ENCODE data around the gene PIK3CD. TPM values are rescaled to one million over a fixed set of nuclear protein-coding genes. Genes with fewer than 3 reads are reported as not detected.
A peak's percentile ranks its signal among the peaks of the same experiment; 100 is the strongest.

The PIK3CD gene
- total and polyA plus RNA-seq, 10 of the 15 experiments (the other 5 are each of a cell fraction or from before 2014, with no cell fraction given), result 7.0 to 101 (median 51.1) TPM

GRCh38 chr1:9680091-9680490 lies 28.6 kb downstream of the PIK3CD start (continued):
- TF ChIP-seq USF2 (IDR thresholded peaks at IDR 0.05; ENCODE audit: borderline replicate concordance, low read depth, low read length), result no peak
- no peak for TF ChIP-seq LARP7 (IDR thresholded peaks at IDR 0.05)
- TF ChIP-seq CBX3 (IDR thresholded peaks at IDR 0.05; ENCODE audit: borderline replicate concordance, low read depth), result no peak

- RAD21 ChIA-PET (ENCODE audit: unreplicated experiment), result interaction anchor here (0.7 kb wide), 1 partner anchor 51 kb away, joined by 3 read pairs; no protein-coding TSS in a partner anchor
- ATAC-seq (peak; percentile 88), DNase-seq (ENCODE audit: low read depth, low spot score) (no peak), FAIRE-seq (no peak)
- H3K4me3 ChIP-seq, result no peak overlapping the region
- H3K9me3 ChIP-seq (replicated peaks; ENCODE audit: control insufficient read depth, insufficient read depth, low read length), result no peaks in the 10 kb centered on the region
- no peak overlapping the region for H2AFZ ChIP-seq (ENCODE audit: control insufficient read depth, low read depth, low read length)
- peak overlapping the region; percentile 33; the same call in 1 of the 2 replicates for H3K4me2 ChIP-seq (ENCODE audit: control insufficient read depth, insufficient read depth)
- in situ Hi-C loops (cut with MboI) (no loop called here), intact Hi-C loops (cut with micrococcal nuclease; ENCODE audit: unreplicated experiment) (no loop called here)
- peaks cover 10 to 16% of the 10 kb centered on the region in 2 experiments for H3K36me3 ChIP-seq (ENCODE audit: control insufficient read depth in 2 of 2, insufficient read depth in 2 of 2, low read length in 1 of 2)
- SMC1A ChIA-PET (ENCODE audit: uncharacterized antibody, unreplicated experiment), result interaction anchor here (0.9 to 3.2 kb wide), 4 partner anchors 9 to 53 kb away, joined by 4 to 23 read pairs (median 8); no protein-coding TSS in a partner anchor
- peaks cover 17% of the 10 kb centered on the region for H3K4me1 ChIP-seq (ENCODE audit: control insufficient read depth, insufficient read depth, low read length)
- no peak overlapping the region; the same call in 1 of the 2 replicates for H3K27ac ChIP-seq (ENCODE audit: control insufficient read depth, insufficient read depth)
- CTCF ChIA-PET, result interaction anchor here (1.5 to 1.6 kb wide), 2 partner anchors 9 to 29 kb away, joined by 3 to 4 read pairs; partner anchors contain the start of gene PIK3CD
- H3K79me2 ChIP-seq (ENCODE audit: control insufficient read depth, insufficient read depth, low read length), result peaks cover 77% of the 10 kb centered on the region
- no peak overlapping the region for H3K9ac ChIP-seq (ENCODE audit: control insufficient read depth, insufficient read depth, low read length)
- H4K20me1 ChIP-seq (ENCODE audit: control insufficient read depth, insufficient read depth), result 0 out of 2 replicates have a peak, but pooled peaks cover 4% of the 10 kb centered on the region
- no TSS peak for BruUV-seq (replicated peaks)
- H3K27me3 ChIP-seq (replicated peaks in 1 of 2; ENCODE audit: control insufficient read depth in 2 of 2, insufficient read depth in 2 of 2, low read length in 1 of 2), result no peaks in the 10 kb centered on the region
- TF ChIP-seq PKNOX1 (IDR thresholded peaks at IDR 0.05), result 0 out of 2 replicates have a peak, but pooled peaks have one; percentile 28
- peak; percentile 58; the same call in 1 of the 2 replicates for TF ChIP-seq SPI1 (IDR thresholded peaks at IDR 0.05; ENCODE audit: borderline replicate concordance, insufficient read depth, low read depth, low read length)
- TF ChIP-seq IKZF2 (IDR thresholded peaks at IDR 0.05), result no peak
- WGBS (ENCODE audit: insufficient coverage, insufficient replicate concordance, low lambda C conversion rate, missing lambda C conversion rate), result 54% methylated on average over 6 of the region's 6 CpGs
- POLR2A ChIA-PET, result interaction anchor here (1.4 to 1.5 kb wide), 2 partner anchors 8 to 26 kb away, joined by 6 to 8 read pairs; no protein-coding TSS in a partner anchor
Measured at GRCh38 chr1:9680828-9681227, 29.3 kb downstream of the PIK3CD start.
